LNCAP (cell line): ENCODE data around the gene ASIC4.

ENCODE experiments used
- TF ChIP-seq, protein P1 (sequence below): fragments of 450-650 bp; IDR thresholded peaks from 2 replicates; pipeline ENCODE4 v1.5.1; 2017; ENCODE audit warnings: mild to moderate bottlenecking

The ASIC4 gene

DNA sequence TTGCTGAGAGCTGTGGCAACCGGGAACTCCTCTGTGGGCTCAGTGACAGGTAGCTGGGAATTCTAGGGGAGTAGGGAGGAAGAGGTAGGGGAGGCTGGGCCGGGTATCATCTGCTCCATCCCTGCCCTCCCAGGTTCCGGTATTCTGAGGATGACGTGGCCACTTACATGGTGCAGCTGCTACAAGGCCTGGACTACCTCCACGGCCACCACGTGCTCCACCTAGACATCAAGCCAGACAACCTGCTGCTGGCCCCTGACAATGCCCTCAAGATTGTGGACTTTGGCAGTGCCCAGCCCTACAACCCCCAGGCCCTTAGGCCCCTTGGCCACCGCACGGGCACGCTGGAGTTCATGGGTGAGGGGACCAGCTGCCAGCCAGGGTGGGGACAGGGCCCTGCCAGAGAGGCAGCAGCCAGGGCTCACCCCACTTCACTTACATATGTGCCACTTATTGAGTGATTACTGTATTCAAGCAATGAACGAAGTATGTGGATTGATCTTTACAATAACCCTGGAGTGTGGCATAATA lies 23.6 kb upstream of the ASIC4 start:
- TF ChIP-seq, protein P1, sequence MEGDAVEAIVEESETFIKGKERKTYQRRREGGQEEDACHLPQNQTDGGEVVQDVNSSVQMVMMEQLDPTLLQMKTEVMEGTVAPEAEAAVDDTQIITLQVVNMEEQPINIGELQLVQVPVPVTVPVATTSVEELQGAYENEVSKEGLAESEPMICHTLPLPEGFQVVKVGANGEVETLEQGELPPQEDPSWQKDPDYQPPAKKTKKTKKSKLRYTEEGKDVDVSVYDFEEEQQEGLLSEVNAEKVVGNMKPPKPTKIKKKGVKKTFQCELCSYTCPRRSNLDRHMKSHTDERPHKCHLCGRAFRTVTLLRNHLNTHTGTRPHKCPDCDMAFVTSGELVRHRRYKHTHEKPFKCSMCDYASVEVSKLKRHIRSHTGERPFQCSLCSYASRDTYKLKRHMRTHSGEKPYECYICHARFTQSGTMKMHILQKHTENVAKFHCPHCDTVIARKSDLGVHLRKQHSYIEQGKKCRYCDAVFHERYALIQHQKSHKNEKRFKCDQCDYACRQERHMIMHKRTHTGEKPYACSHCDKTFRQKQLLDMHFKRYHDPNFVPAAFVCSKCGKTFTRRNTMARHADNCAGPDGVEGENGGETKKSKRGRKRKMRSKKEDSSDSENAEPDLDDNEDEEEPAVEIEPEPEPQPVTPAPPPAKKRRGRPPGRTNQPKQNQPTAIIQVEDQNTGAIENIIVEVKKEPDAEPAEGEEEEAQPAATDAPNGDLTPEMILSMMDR: no peak

GRCh38 chr2:219491278-219491963 lies 22.9 kb upstream of the ASIC4 start:
- TF ChIP-seq, protein P1: no peak

DNA sequence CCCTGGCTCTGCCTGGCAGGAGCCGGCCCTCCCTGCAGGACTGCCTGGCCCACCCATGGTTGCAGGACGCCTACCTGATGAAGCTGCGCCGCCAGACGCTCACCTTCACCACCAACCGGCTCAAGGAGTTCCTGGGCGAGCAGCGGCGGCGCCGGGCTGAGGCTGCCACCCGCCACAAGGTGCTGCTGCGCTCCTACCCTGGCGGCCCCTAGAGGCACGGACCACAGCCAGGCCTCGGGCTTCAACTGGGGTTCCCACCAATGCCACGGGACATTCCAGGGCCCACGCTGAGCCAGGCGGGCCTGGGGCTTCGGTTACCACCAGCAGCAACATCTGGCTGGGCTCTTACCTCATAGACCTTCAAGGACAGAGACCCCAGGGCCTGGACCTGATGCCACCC lies 21.7 kb upstream of the ASIC4 start:
- TF ChIP-seq, protein P1: no peak

- TF ChIP-seq, protein P1: no peak
These were observed 21.2 kb upstream of the ASIC4 start for GRCh38 chr2:219493086-219493485.

DNA sequence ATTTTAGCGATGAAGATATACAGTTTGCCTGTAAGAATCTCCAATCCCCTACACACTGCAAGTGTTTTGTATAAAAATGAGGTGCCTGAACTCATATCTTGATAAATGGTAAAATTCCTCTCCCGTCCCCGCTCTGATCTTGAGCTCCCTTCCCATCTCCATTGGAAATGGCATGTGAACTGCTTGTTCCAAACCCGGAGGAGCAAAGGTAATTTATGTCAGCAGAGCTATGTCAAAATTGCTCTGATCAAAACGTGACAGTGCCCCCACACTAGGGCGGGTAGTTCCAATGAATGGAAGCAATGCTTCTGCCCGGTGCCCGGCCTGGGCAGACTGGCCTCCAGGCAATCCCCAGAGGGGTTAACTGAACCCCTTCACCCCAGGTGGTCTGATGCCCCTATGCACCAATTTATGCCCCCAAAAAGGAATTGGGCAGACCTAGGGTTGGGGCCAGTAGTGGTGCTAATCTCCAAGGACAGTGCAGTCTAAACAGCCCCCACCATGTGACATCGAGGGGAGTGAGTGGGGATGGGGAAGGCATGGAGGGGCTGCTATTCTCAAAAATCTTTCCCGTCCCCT lies 19.2 kb upstream of the ASIC4 start:
- TF ChIP-seq, protein P1: 0 out of 2 replicates have a peak, but pooled peaks have one; percentile 49

GRCh38 chr2:219495531-219496122 lies 18.7 kb upstream of the ASIC4 start:
- TF ChIP-seq, protein P1: no peak; the same call in none of the 2 replicates

GRCh38 chr2:219496247-219496824 lies 17.9 kb upstream of the ASIC4 start:
- TF ChIP-seq, protein P1: no peak
